Osteoblast (primary cell): ENCODE results near the gene THBS1. TPM values are rescaled to one million over a fixed set of nuclear protein-coding genes. Genes with fewer than 3 reads are reported as not detected.

ENCODE experiments used
- DNase-seq: peaks from one replicate; pipeline ENCODE4 v3.0.0; 2011; ENCODE audit warnings: low spot score, mixed read lengths; ENCODE audit not compliant: insufficient read length; ENCODE audit errors: missing footprints
- H2AFZ ChIP-seq: 2 replicates; pipeline ENCODE4 v1.6.0; 2011; ENCODE audit warnings: mild to moderate bottlenecking, low read length
- H3K27ac ChIP-seq: 2 replicates; pipeline ENCODE4 v1.5.1; 2011; ENCODE audit warnings: mild to moderate bottlenecking, low read depth, low read length, moderate library complexity
- H3K27me3 ChIP-seq: 2 replicates; pipeline ENCODE4 v1.6.0; 2012; ENCODE audit warnings: mild to moderate bottlenecking, control low read depth, inconsistent platforms, low read length, moderate library complexity; ENCODE audit not compliant: insufficient read depth
- H3K36me3 ChIP-seq: 2 replicates; pipeline ENCODE4 v1.5.1; 2011; ENCODE audit warnings: mild to moderate bottlenecking, low read length, control low read depth, moderate library complexity; ENCODE audit not compliant: insufficient read depth
- H3K4me1 ChIP-seq: 2 replicates; pipeline ENCODE4 v1.5.1; 2011; ENCODE audit warnings: mild to moderate bottlenecking, low read length, control low read depth, moderate library complexity; ENCODE audit not compliant: insufficient read depth
- H3K4me2 ChIP-seq: 2 replicates; pipeline ENCODE4 v1.6.0; 2011; ENCODE audit warnings: mild to moderate bottlenecking, low read length; ENCODE audit not compliant: insufficient read depth
- H3K4me3 ChIP-seq: fragments of 200-600 bp; sonication (generic); 3 replicates; pipeline ENCODE4 v1.5.1; 2012; ENCODE audit warnings: mild to moderate bottlenecking, low read length, inconsistent platforms; ENCODE audit not compliant: insufficient read depth
- H3K79me2 ChIP-seq: 2 replicates; pipeline ENCODE4 v1.6.0; 2012; ENCODE audit warnings: mild to moderate bottlenecking, low read length, control low read depth, inconsistent platforms; ENCODE audit not compliant: insufficient read depth
- H3K9me3 ChIP-seq: 2 replicates; pipeline ENCODE4 v1.5.1; 2011; ENCODE audit warnings: low read depth, low read length, control low read depth
- H4K20me1 ChIP-seq: 2 replicates; pipeline ENCODE4 v1.6.0; 2012; ENCODE audit warnings: mild to moderate bottlenecking, low read length, control low read depth; ENCODE audit not compliant: insufficient read depth
- total RNA-seq: library from RNA; depleted of rRNA; stranded (reverse); fragments of >200 nt; gene quantifications from 2 replicates; pipeline ENCODE4 v1.2.3, GENCODE V29; 2012
- TF ChIP-seq, protein P1 (sequence below): IDR thresholded peaks from 2 replicates; pipeline ENCODE4 v1.5.1; 2011; ENCODE audit warnings: mild to moderate bottlenecking, low read depth, low read length, moderate library complexity; ENCODE audit errors: extremely low read depth

The THBS1 gene
- total RNA-seq, 1 donor, result 8,941 TPM

DNA sequence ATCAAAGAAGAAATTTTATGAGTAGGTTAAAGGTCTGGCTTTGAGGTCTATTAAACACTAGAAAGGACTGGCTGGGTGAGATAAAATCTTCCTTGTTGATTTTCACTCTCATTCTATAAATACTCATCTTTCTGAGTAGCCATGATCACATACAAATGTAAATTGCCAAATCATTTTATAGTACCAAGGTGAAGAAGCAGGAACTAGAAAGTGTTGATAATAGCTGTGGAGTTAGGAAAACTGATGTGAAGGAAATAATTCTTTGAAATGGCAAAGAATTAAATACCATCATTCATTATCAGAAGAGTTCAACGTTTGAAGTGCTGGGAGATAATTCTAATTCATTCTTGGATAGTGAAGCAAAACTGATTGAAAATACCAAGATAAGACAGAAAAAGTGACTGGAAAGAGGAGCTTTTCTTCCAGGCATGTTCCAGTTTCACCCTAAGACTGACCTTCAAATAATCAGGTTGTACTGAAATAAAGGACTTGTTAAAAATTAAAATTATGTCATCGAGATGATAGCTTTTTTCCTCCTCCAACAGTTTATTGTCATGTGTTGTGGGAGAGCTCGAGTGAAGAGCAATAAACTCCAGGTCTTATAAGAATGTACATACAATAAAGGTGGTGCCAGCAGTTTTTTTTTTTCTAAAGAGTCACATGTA lies 17.4 kb downstream of the THBS1 start:
- Histone ChIP-seq H3K79me2 (no peaks in the 10 kb centered on the region), H3K27ac (no peak overlapping the region), H3K4me2 (no peak overlapping the region), H3K27me3 (no peaks in the 10 kb centered on the region), H3K9me3 (no peaks in the 10 kb centered on the region), H3K4me1 (no peaks in the 10 kb centered on the region), H3K36me3 (peaks cover 32% of the 10 kb centered on the region), H4K20me1 (peaks cover 17% of the 10 kb centered on the region), H2AFZ (no peak overlapping the region), H3K4me3 (no peak overlapping the region)
- TF ChIP-seq, protein P1, sequence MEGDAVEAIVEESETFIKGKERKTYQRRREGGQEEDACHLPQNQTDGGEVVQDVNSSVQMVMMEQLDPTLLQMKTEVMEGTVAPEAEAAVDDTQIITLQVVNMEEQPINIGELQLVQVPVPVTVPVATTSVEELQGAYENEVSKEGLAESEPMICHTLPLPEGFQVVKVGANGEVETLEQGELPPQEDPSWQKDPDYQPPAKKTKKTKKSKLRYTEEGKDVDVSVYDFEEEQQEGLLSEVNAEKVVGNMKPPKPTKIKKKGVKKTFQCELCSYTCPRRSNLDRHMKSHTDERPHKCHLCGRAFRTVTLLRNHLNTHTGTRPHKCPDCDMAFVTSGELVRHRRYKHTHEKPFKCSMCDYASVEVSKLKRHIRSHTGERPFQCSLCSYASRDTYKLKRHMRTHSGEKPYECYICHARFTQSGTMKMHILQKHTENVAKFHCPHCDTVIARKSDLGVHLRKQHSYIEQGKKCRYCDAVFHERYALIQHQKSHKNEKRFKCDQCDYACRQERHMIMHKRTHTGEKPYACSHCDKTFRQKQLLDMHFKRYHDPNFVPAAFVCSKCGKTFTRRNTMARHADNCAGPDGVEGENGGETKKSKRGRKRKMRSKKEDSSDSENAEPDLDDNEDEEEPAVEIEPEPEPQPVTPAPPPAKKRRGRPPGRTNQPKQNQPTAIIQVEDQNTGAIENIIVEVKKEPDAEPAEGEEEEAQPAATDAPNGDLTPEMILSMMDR, result no peak
- DNase-seq, result no peak

DNA sequence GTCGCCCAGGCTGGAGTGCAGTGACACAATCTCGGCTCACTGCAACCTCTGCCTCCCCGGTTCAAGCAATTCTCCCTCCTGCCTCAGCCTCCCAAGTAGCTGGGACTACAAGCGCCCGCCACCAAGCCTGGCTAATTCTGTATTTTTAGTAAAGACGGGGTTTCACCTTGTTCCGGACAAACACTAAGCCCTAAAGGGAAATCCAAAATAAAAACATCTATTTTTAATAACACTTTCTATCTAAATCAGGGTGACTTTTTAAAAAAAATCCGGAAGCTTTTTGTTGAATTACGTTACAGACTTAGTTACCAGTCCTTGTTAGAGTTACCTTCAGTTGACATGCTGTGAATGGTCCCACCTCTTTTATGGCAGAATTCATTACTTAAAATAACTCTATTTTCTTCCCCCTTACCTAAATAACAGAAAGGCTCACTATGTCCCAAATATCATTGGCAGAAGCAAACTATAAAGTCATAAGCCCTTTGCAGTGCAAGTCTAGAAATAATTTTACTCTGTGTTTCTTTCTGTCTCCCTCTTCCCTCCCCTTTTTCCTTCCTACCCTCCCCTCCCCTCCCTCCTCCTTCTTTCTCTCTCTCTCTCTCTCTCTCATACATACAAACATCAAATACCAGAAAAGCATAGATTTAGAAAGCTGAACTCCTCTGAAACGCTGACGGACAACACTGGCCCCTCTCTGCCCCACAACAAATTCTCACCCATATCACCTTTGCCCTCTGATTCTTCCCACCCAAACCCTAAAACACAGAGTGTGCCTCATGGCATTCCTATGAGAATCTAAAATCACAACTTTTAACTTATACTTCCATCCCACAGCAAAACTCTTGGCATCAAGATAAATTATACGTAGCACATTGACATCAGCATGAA lies 18.3 kb downstream of the THBS1 start:
- Histone ChIP-seq H3K9me3 (no peaks in the 10 kb centered on the region), H3K27ac (peak overlapping the region; percentile 7), H3K4me2 (no peak overlapping the region), H3K79me2 (no peaks in the 10 kb centered on the region), H3K4me3 (no peak overlapping the region), H3K27me3 (no peaks in the 10 kb centered on the region), H3K4me1 (no peaks in the 10 kb centered on the region), H3K36me3 (peaks cover 23% of the 10 kb centered on the region), H4K20me1 (peaks cover 9% of the 10 kb centered on the region), H2AFZ (no peak overlapping the region)
- DNase-seq, result no peak
- TF ChIP-seq, protein P1, result no peak

DNA sequence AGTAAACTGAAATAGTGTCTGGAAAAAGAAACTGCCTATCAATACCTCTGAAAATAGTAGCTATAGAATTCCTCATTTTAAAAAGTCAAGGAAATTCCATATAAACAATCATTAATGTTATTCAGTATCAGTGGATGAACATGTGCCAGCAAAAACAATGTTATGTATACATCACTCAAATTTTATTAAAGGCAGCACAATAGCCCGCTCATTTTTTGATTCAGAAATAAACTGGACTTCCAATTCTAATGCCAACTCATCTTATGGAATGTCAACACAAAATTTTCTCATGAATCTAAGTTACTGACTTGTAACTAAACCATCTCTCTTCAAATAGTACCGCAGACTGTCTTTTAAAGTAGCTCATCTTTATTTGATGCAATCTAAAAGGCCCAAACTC lies 19.0 kb downstream of the THBS1 start:
- DNase-seq, result no peak
- peaks cover 17% of the 10 kb centered on the region for H3K36me3 ChIP-seq
- peaks cover 9% of the 10 kb centered on the region for H4K20me1 ChIP-seq
- no peaks in the 10 kb centered on the region for H3K4me1 ChIP-seq
- no peaks in the 10 kb centered on the region for H3K79me2 ChIP-seq
- H3K27me3 ChIP-seq, result no peaks in the 10 kb centered on the region
- H3K4me3 ChIP-seq, result no peak overlapping the region
- no peaks in the 10 kb centered on the region for H3K9me3 ChIP-seq
- no peak overlapping the region for H2AFZ ChIP-seq
- TF ChIP-seq, protein P1, result no peak
- H3K27ac ChIP-seq, result no peak overlapping the region
- H3K4me2 ChIP-seq, result no peak overlapping the region

DNA sequence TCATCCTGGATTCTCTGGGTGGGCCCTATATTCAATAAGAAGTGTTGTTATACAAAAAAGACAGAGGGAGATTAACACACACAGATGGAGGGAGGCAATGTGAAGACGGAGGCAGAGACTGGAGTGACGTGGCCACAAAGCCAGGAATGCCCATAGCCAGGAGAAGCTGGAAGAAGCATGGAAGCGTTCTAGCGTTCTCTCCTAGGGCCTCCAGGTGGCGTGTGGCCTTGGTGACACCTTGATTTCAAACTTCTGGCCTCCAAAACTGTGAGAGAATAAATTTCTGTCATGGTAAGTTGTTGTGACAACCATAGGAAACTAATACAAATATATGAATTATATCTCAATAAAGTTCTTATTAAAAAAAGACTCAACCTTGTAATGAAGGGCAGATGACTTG lies 21.3 kb downstream of the THBS1 start:
- H3K27ac ChIP-seq, result no peak overlapping the region
- H3K27me3 ChIP-seq, result no peaks in the 10 kb centered on the region
- H2AFZ ChIP-seq, result no peak overlapping the region
- H3K4me3 ChIP-seq, result no peak overlapping the region
- no peak overlapping the region for H3K4me2 ChIP-seq
- H3K9me3 ChIP-seq, result no peaks in the 10 kb centered on the region
- H3K4me1 ChIP-seq, result no peaks in the 10 kb centered on the region
- no peaks in the 10 kb centered on the region for H3K36me3 ChIP-seq
- H3K79me2 ChIP-seq, result no peaks in the 10 kb centered on the region
- DNase-seq, result no peak
- no peaks in the 10 kb centered on the region for H4K20me1 ChIP-seq
- TF ChIP-seq, protein P1, result peak; percentile 13
